ENCODE data around the gene MRPL4. TPM values are rescaled to one million over a fixed set of nuclear protein-coding genes. Genes with fewer than 3 reads are reported as not detected.

Gene MRPL4
- total and polyA plus RNA-seq, 12 donors, result 33.4 to 123 (median 64.1) TPM

GRCh38 chr19:10220695-10221094 lies 31.3 kb upstream of the MRPL4 start:
- 83 to 88% (median 87%) methylated on average over 7 of the region's 7 CpGs for WGBS, 4 donors
- no peak overlapping the region for H3K27ac ChIP-seq
- no peak for DNase-seq
- TF ChIP-seq CTCF (IDR thresholded peaks at IDR 0.05) (no peak), POLR2A (IDR thresholded peaks at IDR 0.05) (no peak)
- intact Hi-C loops (cut with DNase I), result no loop called here
- H3K4me3 ChIP-seq, result no peak overlapping the region
- no peaks in the 10 kb centered on the region for H3K4me1 ChIP-seq (replicated peaks in 1 of 2)
- no peaks in the 10 kb centered on the region for H3K27me3 ChIP-seq
- no peaks in the 10 kb centered on the region for H3K9me3 ChIP-seq (replicated peaks in 1 of 3)
- no peaks in the 10 kb centered on the region for H3K36me3 ChIP-seq (replicated peaks in 1 of 2)

- Histone ChIP-seq H3K27me3 (no peaks in the 10 kb centered on the region), H3K9me3 (replicated peaks in 1 of 3) (no peaks in the 10 kb centered on the region), H3K36me3 (replicated peaks in 1 of 2) (no peaks in the 10 kb centered on the region), H3K4me3 (no peak overlapping the region), H3K27ac (no peak overlapping the region), H3K4me1 (replicated peaks in 1 of 2) (peaks cover 0 to 5% of the 10 kb centered on the region in 2 donors)
- peak in 1 of 7 donors; percentile 16 for DNase-seq
- intact Hi-C loops (cut with DNase I), result no loop called here
- WGBS, 4 donors, result 71 to 88% (median 78%) methylated on average over 14 of the region's 14 CpGs
- TF ChIP-seq CTCF (IDR thresholded peaks at IDR 0.05) (no peak), POLR2A (IDR thresholded peaks at IDR 0.05) (no peak)
Measured at GRCh38 chr19:10222201-10222890, 29.7 kb upstream of the MRPL4 start.

- no peak for TF ChIP-seq CTCF (IDR thresholded peaks at IDR 0.05)
- no peak for TF ChIP-seq POLR2A (IDR thresholded peaks at IDR 0.05)
- H3K4me3 ChIP-seq, result no peak overlapping the region
- no peak for DNase-seq
- H3K9me3 ChIP-seq (replicated peaks in 1 of 3), result no peaks in the 10 kb centered on the region
- no peaks in the 10 kb centered on the region for H3K27me3 ChIP-seq
- no peak overlapping the region for H3K27ac ChIP-seq
- WGBS, 4 donors, result 92 to 97% (median 94%) methylated on average over 19 to 28 of the region's 28 CpGs
- intact Hi-C loops (cut with DNase I), result no loop called here
- peaks cover 0 to 6% of the 10 kb centered on the region in 2 donors for H3K4me1 ChIP-seq (replicated peaks in 1 of 2)
- H3K36me3 ChIP-seq (replicated peaks in 1 of 2), result no peaks in the 10 kb centered on the region
Measured at GRCh38 chr19:10223488-10224213, 28.4 kb upstream of the MRPL4 start.

- Histone ChIP-seq H3K4me1 (replicated peaks in 1 of 2) (peaks cover 0 to 6% of the 10 kb centered on the region in 2 donors), H3K4me3 (no peak overlapping the region), H3K9me3 (replicated peaks in 1 of 3) (no peaks in the 10 kb centered on the region), H3K36me3 (replicated peaks in 1 of 2) (no peaks in the 10 kb centered on the region), H3K27me3 (no peaks in the 10 kb centered on the region), H3K27ac (no peak overlapping the region)
- 93 to 96% (median 94%) methylated on average over 19 to 23 of the region's 23 CpGs for WGBS, 4 donors
- DNase-seq, result no peak
- intact Hi-C loops (cut with DNase I), result no loop called here
- TF ChIP-seq POLR2A (IDR thresholded peaks at IDR 0.05) (no peak), CTCF (IDR thresholded peaks at IDR 0.05) (no peak)
Measured at GRCh38 chr19:10224337-10224736, 27.7 kb upstream of the MRPL4 start.
